DMS53 treated with DMSO at 0.1 percent for 48 hours (cell line): ENCODE measurements around the gene PRMT3.
A peak's percentile ranks its signal among the peaks of the same experiment; 100 is the strongest.
"Not testable (repeated sequence)": the region's sequence is repeated elsewhere in the genome, so short reads cannot be mapped to it uniquely, and the experiment has no call there.

Source experiments
- DNase-seq: peaks from one replicate; lab custom pipeline; 2025; ENCODE audit not compliant: unreplicated experiment; lab: John Stamatoyannopoulos, UW

PRMT3 gene

DNA sequence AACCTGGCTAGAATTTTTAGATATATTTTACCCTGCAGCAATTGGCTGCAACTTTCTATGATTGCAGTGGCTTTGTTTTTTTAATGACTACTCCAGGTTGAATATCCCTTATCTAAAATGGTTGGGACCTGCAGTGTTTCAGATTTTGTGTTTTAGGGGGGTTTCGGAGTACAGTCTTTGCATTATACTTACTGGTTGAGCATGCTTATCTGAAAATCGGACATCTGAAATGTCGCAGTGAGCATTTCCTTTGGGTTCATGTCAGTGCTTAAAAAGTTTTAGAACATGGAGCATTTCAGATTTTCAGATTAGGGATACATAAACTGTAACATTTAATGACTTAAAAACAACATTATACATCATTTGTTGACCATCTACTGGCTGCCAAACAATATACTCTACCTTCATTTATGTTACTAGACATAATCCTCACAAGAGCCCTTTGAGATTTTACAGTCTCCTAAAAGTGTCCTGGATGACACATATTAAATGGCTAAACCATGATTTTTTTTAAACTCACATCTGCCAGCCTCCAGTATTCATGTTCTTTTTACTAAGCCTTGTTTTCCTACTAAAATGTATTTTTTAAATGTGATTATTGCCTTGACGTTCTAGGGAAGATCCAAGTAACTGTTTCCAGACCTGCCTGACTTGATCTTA is 66.3 kb downstream of the PRMT3 start:
- no peak for DNase-seq

DNA sequence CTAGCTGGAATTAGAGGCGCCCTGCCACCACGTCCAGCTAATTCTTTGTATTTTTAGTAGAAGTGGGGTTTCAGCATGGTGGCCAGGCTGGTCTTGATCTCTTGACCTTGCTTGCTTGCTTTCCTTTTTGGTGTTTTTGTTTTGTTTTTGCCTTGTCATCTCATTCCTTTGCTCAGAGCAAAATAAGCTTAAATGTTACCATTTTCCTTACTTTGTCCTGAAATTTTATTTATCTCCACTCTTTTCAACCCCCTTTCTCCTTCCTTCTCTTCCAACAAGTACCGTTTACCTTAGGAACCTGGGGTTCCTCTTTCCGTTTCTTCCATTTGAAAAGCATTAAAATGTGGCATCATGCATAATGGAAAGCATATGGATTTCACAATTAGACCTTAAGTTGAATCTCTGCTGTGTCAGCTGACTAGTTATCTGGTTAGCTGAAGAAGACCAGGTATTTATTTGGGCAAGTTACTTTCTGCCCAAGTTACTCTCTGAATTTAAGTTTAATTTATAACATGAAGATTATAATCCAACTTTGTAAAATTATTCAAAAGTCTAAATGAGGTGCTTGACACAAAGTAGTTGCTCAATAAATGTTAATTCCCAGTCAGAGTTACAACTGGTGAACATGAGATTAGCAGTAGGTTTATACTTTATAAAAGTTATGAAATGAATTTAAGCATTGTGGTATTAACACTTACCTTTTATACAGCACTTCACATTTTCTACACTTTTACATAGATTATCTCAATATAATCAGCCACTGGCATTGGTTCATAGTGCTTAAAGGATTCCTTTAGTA is 69.7 kb downstream of the PRMT3 start:
- DNase-seq = no peak

DNA sequence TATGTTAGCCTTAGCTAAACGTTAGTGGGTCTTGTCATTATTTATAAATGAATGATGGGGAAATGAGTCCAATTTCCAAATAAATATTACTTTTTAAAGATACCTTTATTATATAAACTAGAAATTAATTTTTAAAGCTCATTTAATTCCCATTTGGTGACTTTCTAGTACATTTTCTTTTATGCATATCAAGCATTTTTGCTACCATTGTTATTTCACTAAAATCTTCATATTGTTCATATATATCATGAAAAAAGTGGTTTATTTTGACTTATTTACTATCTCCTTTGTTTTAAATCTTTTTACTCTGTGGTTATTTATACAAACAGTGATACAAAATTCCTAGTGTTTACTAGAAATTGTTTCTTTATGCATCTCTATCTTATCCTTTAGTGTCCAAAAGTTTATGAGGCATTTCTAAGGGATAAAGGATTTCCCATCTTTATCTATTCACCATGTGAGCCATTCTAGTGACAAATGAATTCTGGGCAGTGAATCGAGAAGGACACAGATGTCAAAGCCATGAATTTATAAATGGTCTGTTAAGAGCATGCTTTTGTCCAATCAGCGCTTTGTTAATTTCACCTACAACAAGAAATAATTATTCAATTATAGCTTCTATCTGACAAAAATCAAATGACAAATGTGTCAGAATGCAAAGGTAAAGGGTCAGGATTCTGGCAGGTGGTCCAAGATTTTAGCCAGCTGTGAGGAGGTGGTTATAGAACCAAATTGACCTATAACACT is 70.6 kb downstream of the PRMT3 start:
- DNase-seq = no peak

DNA sequence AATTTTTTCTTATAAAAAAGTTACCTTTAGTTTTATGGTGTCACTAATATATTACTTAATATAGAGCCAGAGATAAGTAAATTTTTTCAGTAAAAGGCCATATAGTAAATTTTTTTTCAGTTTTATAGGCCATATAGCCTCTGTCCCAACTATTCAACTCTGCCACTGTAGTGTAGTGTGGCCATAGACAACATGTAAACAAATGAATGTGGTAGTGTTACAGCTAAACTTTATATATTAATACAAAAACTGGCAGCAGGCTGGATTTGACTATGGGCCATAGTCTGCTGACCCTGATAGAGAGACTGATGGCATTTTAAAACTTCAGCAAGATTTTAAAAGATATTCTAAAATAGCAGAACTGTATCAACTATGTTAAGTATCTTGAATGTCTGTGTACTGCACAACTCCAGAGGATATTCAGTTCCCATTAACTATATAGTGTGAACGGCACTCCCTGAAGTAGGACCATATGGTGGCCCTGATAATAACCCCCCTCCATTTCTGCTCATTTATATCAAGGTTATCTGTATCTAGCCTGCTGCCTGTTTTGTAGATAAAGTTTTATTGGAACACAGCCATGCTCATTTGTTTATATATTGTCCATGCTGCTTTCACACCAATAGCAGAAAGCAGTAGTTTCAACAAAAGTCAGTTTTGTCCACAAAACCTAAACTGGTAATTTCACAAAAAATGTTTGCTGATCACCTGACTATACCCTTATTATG is 71.6 kb downstream of the PRMT3 start:
- DNase-seq = no peak

DNA sequence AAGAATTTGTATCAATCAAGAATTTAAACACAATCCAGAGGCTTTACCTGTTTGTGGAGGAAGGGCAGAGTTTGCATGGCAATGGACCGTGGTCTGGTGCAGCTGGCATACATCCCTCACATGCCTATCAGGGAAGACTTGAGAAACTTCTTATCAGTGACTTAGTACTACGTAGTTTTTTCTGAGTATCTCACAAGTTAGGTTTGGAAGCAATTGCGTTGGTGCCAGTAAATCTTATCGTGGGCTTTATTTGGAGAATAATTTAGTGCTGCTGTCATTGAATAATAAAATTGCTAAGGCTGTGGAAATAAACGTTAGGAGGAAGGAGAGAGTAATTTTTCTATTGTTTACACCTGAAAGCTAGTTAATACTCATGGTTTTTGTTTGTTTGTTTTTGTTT is 72.3 kb downstream of the PRMT3 start:
- DNase-seq = no peak

DNA sequence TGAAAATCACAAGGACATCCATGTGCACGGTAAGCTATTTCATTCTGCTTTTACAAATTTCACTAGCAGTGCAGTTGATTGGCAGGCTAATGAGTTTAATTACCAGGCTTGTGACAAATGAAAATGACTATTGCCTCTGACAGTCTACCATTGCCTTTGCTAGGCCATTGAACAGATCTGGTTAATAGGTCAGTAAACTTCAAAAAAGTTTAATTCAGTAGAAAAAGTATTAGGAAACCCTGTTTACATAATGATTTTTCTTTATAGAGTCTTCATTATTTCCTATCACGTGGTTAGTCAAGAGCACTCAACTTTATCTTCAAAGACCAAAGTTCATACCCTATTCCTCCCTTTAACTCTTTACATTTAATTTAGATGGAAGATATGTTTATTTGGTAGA is 77.0 kb downstream of the PRMT3 start:
- no peak for DNase-seq

DNA sequence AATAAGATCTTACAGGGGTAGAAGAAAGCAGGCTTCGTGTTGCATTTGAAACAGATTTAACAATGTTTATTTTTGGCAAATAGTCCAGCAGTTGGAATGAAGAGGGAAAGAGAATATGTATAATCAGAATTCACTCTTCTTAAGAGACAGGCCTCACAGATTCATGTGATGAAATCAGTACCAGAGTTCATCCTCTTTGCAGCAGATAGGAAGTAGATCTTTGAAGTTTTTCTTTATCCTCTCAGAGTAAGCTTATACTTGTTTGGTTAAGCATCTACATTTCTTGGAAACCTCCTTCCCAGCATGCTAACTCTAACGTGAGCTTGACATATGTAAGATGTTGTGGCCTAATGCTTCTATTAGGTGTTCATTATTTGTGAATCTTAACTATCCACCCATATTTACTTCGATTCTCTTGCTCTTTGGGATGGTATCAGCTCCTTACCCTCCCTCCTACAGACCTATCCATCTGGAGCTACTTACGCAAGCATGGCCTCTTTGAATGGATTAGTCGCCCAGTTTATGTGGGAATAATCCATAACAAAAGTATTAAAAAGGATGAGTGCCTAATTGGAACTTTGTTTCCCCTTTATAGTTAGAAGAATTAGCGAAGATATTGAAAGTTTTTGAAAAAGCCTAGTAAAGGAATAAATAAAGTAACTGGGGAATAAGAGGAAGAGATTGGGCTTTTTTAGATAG is 80.1 kb downstream of the PRMT3 start:
- no peak for DNase-seq

DNA sequence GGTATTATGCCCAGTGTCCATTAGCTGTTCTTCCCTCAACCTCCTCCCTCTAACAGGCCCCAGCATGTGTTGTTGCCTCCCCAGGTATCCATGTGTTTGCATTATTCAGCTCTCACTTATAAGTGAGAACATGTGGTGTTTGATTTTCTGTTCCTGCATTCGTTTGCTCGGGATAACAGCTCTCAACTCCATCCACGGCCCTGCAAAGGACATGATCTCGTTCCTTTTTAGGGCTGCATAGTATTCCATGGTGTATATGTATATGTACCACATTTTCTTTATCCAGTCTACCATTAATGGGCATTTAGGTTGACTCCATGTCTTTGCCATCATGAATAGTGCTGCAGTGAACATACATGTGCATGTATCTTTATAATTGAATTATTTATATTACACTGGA is 82.8 kb downstream of the PRMT3 start:
- DNase-seq = no peak

DNA sequence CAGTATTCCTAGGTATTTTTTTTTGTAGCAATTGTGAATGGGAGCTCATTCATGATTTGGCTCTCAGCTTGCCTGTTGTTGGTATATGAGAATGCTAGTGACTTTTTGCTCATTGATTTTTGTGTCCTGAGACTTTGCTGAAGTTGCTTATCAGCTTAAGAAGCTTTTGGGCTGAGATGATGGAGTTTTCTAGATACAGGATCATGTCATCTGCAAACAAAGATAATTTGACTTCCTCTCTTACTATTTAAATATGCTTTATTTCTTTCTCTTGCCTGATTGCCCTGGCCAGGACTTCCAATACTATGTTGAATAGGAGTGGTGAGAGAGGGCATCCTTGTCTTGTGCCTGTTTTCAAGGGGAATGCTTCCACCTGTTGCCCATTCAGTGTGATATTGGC is 84.4 kb downstream of the PRMT3 start:
- not testable (repeated sequence) for DNase-seq

DNA sequence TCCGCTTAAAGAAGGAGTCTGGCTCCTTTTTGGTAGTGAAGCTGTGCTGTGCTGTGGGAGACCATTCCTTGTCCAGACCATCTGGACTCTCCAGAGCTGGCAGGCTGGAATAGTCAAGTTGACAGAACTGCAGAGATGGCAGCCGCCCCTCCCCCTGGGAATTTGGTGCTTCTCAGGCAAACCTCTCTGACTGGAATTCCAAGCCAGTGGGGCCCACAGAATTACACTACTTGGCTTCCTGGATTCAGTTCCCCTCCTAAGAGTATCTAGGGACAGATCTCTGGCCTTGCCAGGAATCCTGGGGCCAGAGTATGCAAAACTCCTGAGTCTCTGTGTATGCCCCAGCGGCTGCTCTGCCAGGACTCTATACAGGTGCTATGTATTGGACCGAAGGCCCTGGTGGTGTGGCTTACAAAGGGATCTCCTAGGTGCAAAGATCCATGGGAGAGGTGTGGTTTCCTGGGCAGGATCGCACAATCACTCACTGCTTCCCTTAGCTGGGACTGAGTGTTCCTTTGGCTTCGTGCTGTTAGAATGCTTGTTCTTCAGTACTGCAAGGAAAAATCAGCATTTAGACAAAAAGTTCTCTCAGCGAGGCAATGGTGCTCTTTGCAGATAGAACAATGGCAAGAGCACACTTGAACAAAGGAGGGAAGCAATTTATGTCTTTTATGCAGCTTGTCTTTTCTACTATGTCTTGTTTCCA is 86.8 kb downstream of the PRMT3 start:
- no peak for DNase-seq

DNA sequence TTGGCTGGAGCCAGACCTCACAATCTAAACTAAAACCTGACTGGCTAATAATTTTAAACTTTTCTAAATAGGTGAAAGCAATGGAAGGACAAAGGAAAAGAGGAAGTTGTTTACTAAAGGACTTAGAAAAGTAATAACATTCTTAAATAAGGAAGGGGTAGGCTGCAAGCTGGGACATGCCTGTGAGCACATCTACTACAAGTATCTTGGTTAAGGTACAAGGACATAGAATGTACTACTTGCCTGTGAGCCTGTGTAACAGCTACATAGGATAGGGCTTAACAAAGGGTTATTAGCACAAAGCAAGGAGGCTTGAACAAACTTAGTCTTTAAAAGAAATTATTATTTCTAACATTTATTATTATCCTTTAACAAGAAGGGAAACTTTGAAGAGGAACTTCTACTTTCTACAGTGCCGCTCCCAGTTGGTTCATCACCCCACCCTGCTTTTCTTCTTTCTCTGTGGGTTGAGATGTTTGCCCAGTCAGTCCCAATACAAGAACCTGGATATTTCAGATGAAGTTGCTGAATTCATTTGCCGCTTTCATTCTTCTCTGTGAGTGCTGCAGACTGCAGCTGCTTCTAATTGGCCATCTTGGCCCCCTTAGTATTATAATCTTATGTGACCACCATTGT is 87.5 kb downstream of the PRMT3 start:
- no peak for DNase-seq

DNA sequence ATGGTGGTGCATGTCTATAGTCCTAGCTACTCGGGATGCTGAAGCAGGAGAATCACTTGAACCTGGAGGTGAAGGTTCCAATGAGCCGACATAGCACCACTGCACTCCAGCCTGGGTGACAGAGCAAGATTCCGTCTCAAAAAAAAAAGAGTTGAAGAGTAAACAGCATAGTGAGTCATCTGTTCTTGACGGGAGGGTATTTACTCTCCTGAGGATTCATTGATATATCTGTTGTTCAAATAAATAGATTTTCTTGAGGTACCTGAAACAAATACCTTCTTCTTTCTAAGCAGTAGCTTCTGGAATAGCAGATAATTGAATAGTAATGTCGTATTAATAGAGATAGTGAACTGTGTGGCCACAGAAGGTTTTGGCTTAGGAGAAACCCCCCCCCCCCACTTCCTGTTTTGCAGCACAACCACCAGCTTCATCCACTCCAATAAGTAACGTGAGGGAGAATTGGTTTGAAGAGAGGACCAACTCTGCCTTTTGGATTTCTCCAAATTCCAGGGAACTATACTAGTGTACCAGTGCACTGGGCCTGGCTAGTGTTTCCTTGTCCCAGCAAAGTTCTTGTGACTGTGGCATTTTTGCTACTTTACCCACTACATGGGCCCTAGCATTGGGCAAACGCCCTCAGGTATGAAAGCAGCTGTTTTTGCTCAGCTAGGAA is 90.0 kb downstream of the PRMT3 start:
- DNase-seq = peak; percentile 65

DNA sequence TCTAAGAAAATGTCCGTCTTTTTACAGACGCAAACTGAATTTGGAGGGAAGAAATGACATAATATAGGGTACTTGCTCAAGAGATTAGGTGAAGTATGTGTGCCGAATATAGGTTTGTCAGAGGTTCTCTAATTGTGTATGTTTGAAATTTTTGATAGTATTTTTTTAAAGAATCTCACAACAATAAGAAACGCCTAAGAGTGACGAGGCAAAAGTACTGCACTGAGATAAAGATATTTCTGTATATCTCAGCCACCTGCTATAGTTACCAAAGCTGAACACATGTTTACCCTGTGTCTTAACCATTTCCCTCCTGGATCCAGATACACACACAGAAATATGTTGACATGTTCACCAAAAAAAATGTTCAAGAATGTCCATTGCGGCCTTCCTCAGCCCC is 92.0 kb downstream of the PRMT3 start:
- DNase-seq = no peak

DNA sequence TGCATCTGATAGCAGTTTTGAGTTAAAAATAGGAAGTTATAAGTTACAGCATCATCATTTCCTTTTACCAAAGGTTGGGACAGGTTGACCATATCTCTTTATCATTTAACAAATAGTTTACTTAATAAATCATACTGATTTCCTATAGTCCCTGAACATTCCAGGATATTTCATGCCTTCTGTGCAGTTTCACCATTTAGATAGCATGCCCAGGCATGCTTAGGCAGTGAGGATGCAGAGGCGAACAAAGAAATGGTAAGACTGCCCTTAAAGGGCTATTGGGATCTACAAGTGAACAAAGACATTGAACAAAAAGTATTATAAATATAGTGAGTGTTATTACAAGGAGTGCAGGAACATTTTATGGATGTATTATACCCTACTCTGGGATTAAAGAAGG is 96.4 kb downstream of the PRMT3 start:
- no peak for DNase-seq

DNA sequence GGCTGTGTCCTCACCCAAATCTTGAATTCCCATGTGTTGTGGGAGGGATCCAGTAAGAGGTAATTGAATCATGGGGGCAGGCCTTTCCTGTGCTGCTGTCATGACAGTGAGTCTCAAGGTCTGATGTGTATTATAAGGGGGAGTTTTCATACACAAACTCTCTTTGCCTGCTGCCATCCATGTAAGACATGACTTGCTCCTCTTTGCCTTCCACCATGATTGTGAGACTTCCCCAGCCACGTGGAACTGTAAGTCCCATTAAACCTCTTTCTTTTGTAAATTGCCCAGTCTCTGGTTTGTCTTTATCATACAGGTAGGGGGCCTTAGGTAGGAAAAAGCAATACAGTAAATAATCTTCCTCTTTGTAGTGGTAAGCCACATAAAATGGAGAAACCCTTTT is 96.9 kb downstream of the PRMT3 start:
- not testable (repeated sequence) for DNase-seq

DNA sequence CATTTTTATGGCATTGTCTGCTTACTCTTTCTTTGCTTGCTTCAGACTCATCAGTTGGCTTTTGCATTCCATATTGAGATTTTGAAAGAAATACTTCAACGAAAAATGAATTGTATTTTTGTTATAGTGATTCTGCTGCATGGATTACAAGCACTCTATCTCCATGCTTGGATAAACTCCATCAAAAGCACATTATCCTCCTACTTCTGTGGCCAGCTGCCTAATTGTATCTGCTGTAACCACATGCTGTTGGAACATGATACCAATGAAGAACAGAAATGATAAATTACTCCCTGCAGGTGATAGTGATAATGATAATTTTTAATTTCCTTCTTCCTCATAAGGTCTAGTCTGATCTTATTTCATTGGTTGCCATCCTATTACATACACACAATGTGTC is 100.8 kb downstream of the PRMT3 start:
- peak; percentile 25 for DNase-seq

DNA sequence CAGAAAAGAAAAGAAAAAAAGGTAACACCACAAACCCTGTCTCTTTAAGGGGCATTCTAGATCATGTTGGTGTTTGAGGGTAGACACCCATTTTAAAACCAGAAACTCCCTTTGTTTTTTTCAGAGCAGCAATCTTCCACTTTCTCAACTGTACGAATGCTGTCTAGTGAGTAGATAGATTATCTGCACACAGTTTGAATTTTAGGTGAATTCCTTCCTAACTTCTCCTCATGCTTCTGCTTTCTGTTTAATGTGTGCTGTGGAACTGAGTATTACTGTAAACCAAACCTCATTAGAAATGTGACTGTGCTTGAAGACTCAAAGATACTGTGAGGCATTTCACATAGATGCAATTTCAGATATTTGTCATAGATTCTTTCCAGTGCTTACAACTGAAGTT is 102.4 kb downstream of the PRMT3 start:
- DNase-seq = no peak

DNA sequence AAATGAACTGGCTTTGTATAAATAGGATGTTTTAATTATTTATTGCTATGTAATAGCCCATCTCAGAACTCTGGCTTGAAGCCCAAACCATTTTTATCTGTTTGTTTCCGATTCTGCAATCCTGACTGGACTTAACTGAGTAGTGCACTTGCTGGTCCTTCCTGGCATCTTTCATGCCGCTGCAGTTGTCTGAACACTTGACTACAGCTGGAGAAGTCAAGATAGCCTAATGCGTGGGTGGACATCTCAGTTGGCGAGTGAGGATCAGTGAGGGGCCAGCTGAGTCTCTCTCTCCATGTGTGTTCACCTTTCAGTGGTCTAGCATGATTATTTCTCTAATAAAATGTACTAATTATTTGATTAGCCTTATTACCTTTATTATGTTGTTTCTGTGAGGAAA is 105.8 kb downstream of the PRMT3 start:
- no peak for DNase-seq

DNA sequence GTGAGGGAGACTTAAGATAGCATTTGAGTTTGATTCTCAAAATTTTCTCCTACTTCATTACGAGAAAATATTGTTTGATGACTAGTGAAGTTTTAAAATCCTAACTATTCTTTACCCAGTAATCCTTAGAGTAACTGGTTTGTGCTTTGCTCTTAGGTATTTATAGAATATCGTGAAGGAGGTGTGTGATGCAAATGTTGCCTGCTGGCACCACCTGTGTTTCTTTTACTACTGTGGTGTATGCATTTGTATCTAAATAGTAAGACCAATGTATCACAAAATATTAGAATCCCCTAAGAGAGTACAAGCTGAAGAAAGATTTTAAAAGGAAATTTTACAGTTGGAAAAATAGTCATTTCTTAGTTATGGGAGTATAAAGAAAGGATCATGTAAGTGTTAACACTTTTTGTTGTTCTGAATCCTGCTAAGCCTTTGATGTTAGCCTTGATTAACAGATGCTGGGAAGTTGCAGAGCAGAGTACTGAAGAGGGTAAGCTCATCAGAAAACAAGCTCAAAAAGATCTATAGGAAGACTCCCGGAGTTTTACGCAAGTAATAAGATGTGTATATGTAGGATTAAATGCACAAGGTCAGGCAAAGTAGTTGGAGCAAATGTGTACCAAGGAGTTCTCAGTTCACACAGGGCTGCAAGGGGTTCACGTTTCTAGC is 109.7 kb downstream of the PRMT3 start:
- DNase-seq = no peak
